HG03135 (cell line): ENCODE data around the gene HMG20A.

Source experiments
- ATAC-seq: cut with Tn5 transposase; IDR thresholded peaks from one replicate; pipeline ENCODE4 v1.9.1; 2021; ENCODE audit warnings: mild to moderate bottlenecking, moderate library complexity; ENCODE audit not compliant: unreplicated experiment

The HMG20A gene

GRCh38 chr15:77533578-77534430 lies 113.1 kb downstream of the HMG20A start:
- ATAC-seq: no peak
